ENCODE results near the gene GAS7.

- TF ChIP-seq, protein P1, sequence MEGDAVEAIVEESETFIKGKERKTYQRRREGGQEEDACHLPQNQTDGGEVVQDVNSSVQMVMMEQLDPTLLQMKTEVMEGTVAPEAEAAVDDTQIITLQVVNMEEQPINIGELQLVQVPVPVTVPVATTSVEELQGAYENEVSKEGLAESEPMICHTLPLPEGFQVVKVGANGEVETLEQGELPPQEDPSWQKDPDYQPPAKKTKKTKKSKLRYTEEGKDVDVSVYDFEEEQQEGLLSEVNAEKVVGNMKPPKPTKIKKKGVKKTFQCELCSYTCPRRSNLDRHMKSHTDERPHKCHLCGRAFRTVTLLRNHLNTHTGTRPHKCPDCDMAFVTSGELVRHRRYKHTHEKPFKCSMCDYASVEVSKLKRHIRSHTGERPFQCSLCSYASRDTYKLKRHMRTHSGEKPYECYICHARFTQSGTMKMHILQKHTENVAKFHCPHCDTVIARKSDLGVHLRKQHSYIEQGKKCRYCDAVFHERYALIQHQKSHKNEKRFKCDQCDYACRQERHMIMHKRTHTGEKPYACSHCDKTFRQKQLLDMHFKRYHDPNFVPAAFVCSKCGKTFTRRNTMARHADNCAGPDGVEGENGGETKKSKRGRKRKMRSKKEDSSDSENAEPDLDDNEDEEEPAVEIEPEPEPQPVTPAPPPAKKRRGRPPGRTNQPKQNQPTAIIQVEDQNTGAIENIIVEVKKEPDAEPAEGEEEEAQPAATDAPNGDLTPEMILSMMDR (IDR thresholded peaks at IDR 0.05; ENCODE audit: low read length), result no peak
- no peak for TF ChIP-seq EZH2 (IDR thresholded peaks at IDR 0.05; ENCODE audit: borderline replicate concordance, low read length)
These were observed 177.0 kb downstream of the GAS7 start for GRCh38 chr17:10021272-10021984.
